Hepatocyte (in vitro differentiated cells): ENCODE data around the gene DIDO1.

Source experiments
- CTCF ChIP-seq: fragments of 200-600 bp; sonication (generic); IDR thresholded peaks from 2 replicates; pipeline ENCODE4 v1.5.1; 2016; ENCODE audit warnings: antibody characterized with exemption, mild to moderate bottlenecking; ENCODE audit not compliant: poor library complexity
- EZH2phosphoT487 ChIP-seq: fragments of 200-600 bp; sonication (generic); IDR thresholded peaks from one replicate; pipeline ENCODE4 v1.6.1; 2018; ENCODE audit warnings: antibody characterized with exemption, mild to moderate bottlenecking, low read depth, moderate library complexity; ENCODE audit not compliant: unreplicated experiment, severe bottlenecking

- no peak for TF ChIP-seq CTCF
- TF ChIP-seq EZH2phosphoT487, result no peak
Measured at GRCh38 chr20:62941792-62942191, 15.5 kb upstream of the DIDO1 start.
